ENCODE measurements around the gene RNF215.
A peak's percentile ranks its signal among the peaks of the same experiment; 100 is the strongest.

Gene RNF215

GRCh38 chr22:30357236-30357570 is 30.0 kb downstream of the RNF215 start:
- TF ChIP-seq GABPA (IDR thresholded peaks at IDR 0.05; ENCODE audit: low read depth), result no peak
- no peak for TF ChIP-seq SPI1 (IDR thresholded peaks at IDR 0.05; ENCODE audit: borderline replicate concordance, low read depth)
- TF ChIP-seq, protein P1, sequence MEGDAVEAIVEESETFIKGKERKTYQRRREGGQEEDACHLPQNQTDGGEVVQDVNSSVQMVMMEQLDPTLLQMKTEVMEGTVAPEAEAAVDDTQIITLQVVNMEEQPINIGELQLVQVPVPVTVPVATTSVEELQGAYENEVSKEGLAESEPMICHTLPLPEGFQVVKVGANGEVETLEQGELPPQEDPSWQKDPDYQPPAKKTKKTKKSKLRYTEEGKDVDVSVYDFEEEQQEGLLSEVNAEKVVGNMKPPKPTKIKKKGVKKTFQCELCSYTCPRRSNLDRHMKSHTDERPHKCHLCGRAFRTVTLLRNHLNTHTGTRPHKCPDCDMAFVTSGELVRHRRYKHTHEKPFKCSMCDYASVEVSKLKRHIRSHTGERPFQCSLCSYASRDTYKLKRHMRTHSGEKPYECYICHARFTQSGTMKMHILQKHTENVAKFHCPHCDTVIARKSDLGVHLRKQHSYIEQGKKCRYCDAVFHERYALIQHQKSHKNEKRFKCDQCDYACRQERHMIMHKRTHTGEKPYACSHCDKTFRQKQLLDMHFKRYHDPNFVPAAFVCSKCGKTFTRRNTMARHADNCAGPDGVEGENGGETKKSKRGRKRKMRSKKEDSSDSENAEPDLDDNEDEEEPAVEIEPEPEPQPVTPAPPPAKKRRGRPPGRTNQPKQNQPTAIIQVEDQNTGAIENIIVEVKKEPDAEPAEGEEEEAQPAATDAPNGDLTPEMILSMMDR (IDR thresholded peaks at IDR 0.05; ENCODE audit: insufficient read depth, low read length), result no peak
- TF ChIP-seq, protein P2, sequence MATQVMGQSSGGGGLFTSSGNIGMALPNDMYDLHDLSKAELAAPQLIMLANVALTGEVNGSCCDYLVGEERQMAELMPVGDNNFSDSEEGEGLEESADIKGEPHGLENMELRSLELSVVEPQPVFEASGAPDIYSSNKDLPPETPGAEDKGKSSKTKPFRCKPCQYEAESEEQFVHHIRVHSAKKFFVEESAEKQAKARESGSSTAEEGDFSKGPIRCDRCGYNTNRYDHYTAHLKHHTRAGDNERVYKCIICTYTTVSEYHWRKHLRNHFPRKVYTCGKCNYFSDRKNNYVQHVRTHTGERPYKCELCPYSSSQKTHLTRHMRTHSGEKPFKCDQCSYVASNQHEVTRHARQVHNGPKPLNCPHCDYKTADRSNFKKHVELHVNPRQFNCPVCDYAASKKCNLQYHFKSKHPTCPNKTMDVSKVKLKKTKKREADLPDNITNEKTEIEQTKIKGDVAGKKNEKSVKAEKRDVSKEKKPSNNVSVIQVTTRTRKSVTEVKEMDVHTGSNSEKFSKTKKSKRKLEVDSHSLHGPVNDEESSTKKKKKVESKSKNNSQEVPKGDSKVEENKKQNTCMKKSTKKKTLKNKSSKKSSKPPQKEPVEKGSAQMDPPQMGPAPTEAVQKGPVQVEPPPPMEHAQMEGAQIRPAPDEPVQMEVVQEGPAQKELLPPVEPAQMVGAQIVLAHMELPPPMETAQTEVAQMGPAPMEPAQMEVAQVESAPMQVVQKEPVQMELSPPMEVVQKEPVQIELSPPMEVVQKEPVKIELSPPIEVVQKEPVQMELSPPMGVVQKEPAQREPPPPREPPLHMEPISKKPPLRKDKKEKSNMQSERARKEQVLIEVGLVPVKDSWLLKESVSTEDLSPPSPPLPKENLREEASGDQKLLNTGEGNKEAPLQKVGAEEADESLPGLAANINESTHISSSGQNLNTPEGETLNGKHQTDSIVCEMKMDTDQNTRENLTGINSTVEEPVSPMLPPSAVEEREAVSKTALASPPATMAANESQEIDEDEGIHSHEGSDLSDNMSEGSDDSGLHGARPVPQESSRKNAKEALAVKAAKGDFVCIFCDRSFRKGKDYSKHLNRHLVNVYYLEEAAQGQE (IDR thresholded peaks at IDR 0.05; ENCODE audit: insufficient replicate concordance, low read depth), result no peak
- TF ChIP-seq POLR2AphosphoS5 (IDR thresholded peaks at IDR 0.05; ENCODE audit: low read depth), result no peak
- Histone ChIP-seq H3K4me3 (replicated peaks; ENCODE audit: insufficient read depth, low read length) (peak overlapping the region; percentile 91), H3K27me3 (ENCODE audit: insufficient read depth, poor library complexity, severe bottlenecking) (no peaks in the 10 kb centered on the region), H3K27ac (replicated peaks) (peak overlapping the region; percentile 97)
- DNase-seq (ENCODE audit: low read depth in 1 of 2, low spot score in 1 of 2), result no peak

GRCh38 chr22:30356449-30357235 is 30.6 kb downstream of the RNF215 start, which contains the start of the genes CCDC157 and SF3A1:
CCDC157 (plus strand) TSS chr22:30357007; CDS start chr22:30366001, 8,994 bp downstream.
SF3A1 (minus strand) TSS chr22:30356894; CDS start chr22:30356792, 102 bp downstream.
- H3K27ac ChIP-seq (replicated peaks), result peak within 1 kb of the TSS; percentile 97
- H3K4me3 ChIP-seq (replicated peaks; ENCODE audit: insufficient read depth, low read length), result peak within 1 kb of the TSS; percentile 91
- TF ChIP-seq, protein P1 (IDR thresholded peaks at IDR 0.05; ENCODE audit: insufficient read depth, low read length), result no peak
- TF ChIP-seq, protein P2 (IDR thresholded peaks at IDR 0.05; ENCODE audit: insufficient replicate concordance, low read depth), result peak; percentile 52
- no peak for TF ChIP-seq SPI1 (IDR thresholded peaks at IDR 0.05; ENCODE audit: borderline replicate concordance, low read depth)
- peak; percentile 92 for TF ChIP-seq GABPA (IDR thresholded peaks at IDR 0.05; ENCODE audit: low read depth)
- peak; percentile 96 for TF ChIP-seq POLR2AphosphoS5 (IDR thresholded peaks at IDR 0.05; ENCODE audit: low read depth)
- peak; percentile 78 to 91 for DNase-seq (ENCODE audit: low read depth in 1 of 2, low spot score in 1 of 2)
- no peaks in the 10 kb centered on the region for H3K27me3 ChIP-seq (ENCODE audit: insufficient read depth, poor library complexity, severe bottlenecking)

GRCh38 chr22:30354644-30355043 is 32.6 kb downstream of the RNF215 start:
- Histone ChIP-seq H3K27me3 (ENCODE audit: insufficient read depth, poor library complexity, severe bottlenecking) (no peaks in the 10 kb centered on the region), H3K4me3 (replicated peaks; ENCODE audit: insufficient read depth, low read length) (no peak overlapping the region), H3K27ac (replicated peaks) (no peak overlapping the region)
- DNase-seq (ENCODE audit: low read depth in 1 of 2, low spot score in 1 of 2), result no peak
- TF ChIP-seq, protein P1 (IDR thresholded peaks at IDR 0.05; ENCODE audit: insufficient read depth, low read length), result no peak
- no peak for TF ChIP-seq POLR2AphosphoS5 (IDR thresholded peaks at IDR 0.05; ENCODE audit: low read depth)

Data from HL-60 (cell line).